ENCODE measurements around the gene GTPBP4. TPM values are rescaled to one million over a fixed set of nuclear protein-coding genes. Genes with fewer than 3 reads are reported as not detected.

Gene GTPBP4
- total RNA-seq (2014; rRNA removed; shearing (Covaris generic); ENCODE audit: low replicate concordance) = 41.2 and 45.3 TPM in 2 replicates

- H2AFZ ChIP-seq (ENCODE audit: low read length) = peak within 1 kb of the TSS; percentile 66
- H3K4me3 ChIP-seq (ENCODE audit: low read length) = peak within 1 kb of the TSS; percentile 96
Observed at GRCh38 chr10:987870-988666, at the start of gene GTPBP4. Gene GTPBP4 (plus strand): TSS chr10:988434. CDS start chr10:988480, 46 bp downstream.

GRCh38 chr10:938941-939678 is 49.1 kb upstream of the GTPBP4 start:
- H3K9ac ChIP-seq (ENCODE audit: low read length) = no peak overlapping the region
- H3K27ac ChIP-seq (ENCODE audit: low read length) = no peak overlapping the region
- H2AFZ ChIP-seq (ENCODE audit: low read length) = no peak overlapping the region
- H3K9me2 ChIP-seq (replicated peaks; ENCODE audit: insufficient read depth, low read length) = no peaks in the 10 kb centered on the region
- H3K4me3 ChIP-seq (ENCODE audit: low read length) = no peak overlapping the region
- no peaks in the 10 kb centered on the region for H4K20me1 ChIP-seq (ENCODE audit: insufficient read depth, low read depth, low read length)
- H3K4me2 ChIP-seq (ENCODE audit: low read depth, low read length, poor library complexity, severe bottlenecking) = no peak overlapping the region
- no peaks in the 10 kb centered on the region for H3K79me2 ChIP-seq (ENCODE audit: low read length)
- DNase-seq = peak; percentile 40
- no peaks in the 10 kb centered on the region for H3K27me3 ChIP-seq (ENCODE audit: low read length)
- H3K9me3 ChIP-seq (ENCODE audit: low read length) = no peaks in the 10 kb centered on the region
- no peaks in the 10 kb centered on the region for H3K36me3 ChIP-seq (ENCODE audit: insufficient read depth, low read length)
- H3K4me1 ChIP-seq (ENCODE audit: low read length) = peaks cover 33% of the 10 kb centered on the region

More at GRCh38 chr10:987870-988666, at the start of gene GTPBP4:
- Histone ChIP-seq H4K20me1 (ENCODE audit: insufficient read depth, low read depth, low read length) (peaks cover 32% of the 10 kb centered on the region), H3K9me2 (replicated peaks; ENCODE audit: insufficient read depth, low read length) (no peaks in the 10 kb centered on the region), H3K27ac (ENCODE audit: low read length) (peak within 1 kb of the TSS; percentile 63), H3K79me2 (ENCODE audit: low read length) (peaks cover 47% of the 10 kb centered on the region), H3K9me3 (ENCODE audit: low read length) (no peaks in the 10 kb centered on the region), H3K4me1 (ENCODE audit: low read length) (peaks cover 24% of the 10 kb centered on the region), H3K9ac (ENCODE audit: low read length) (peak within 1 kb of the TSS; percentile 93), H3K4me2 (ENCODE audit: low read depth, low read length, poor library complexity, severe bottlenecking) (peak within 1 kb of the TSS; percentile 82), H3K27me3 (ENCODE audit: low read length) (no peaks in the 10 kb centered on the region), H3K36me3 (ENCODE audit: insufficient read depth, low read length) (peaks cover 21% of the 10 kb centered on the region)
- peak; percentile 99 for DNase-seq

- H3K27me3 ChIP-seq (ENCODE audit: low read length) = no peaks in the 10 kb centered on the region
- peak overlapping the region; percentile 25 for H2AFZ ChIP-seq (ENCODE audit: low read length)
- no peaks in the 10 kb centered on the region for H3K36me3 ChIP-seq (ENCODE audit: insufficient read depth, low read length)
- no peaks in the 10 kb centered on the region for H3K79me2 ChIP-seq (ENCODE audit: low read length)
- peaks cover 18% of the 10 kb centered on the region for H3K4me1 ChIP-seq (ENCODE audit: low read length)
- peak overlapping the region; percentile 32 for H3K4me2 ChIP-seq (ENCODE audit: low read depth, low read length, poor library complexity, severe bottlenecking)
- peak overlapping the region; percentile 28; the same call in 1 of the 2 replicates for H3K9ac ChIP-seq (ENCODE audit: low read length)
- no peaks in the 10 kb centered on the region for H3K9me3 ChIP-seq (ENCODE audit: low read length)
- no peak overlapping the region for H3K27ac ChIP-seq (ENCODE audit: low read length)
- no peaks in the 10 kb centered on the region for H3K9me2 ChIP-seq (replicated peaks; ENCODE audit: insufficient read depth, low read length)
- no peak overlapping the region for H3K4me3 ChIP-seq (ENCODE audit: low read length)
- no peaks in the 10 kb centered on the region for H4K20me1 ChIP-seq (ENCODE audit: insufficient read depth, low read depth, low read length)
- DNase-seq = no peak
Observed at GRCh38 chr10:943334-944033, 44.8 kb upstream of the GTPBP4 start.

- Histone ChIP-seq H2AFZ (ENCODE audit: low read length) (peak overlapping the region; percentile 25; the same call in 1 of the 2 replicates), H3K4me1 (ENCODE audit: low read length) (peaks cover 18% of the 10 kb centered on the region), H3K27me3 (ENCODE audit: low read length) (no peaks in the 10 kb centered on the region), H3K4me3 (ENCODE audit: low read length) (0 out of 2 replicates have a peak overlapping the region, but pooled peaks have one; percentile 6), H3K36me3 (ENCODE audit: insufficient read depth, low read length) (no peaks in the 10 kb centered on the region), H3K4me2 (ENCODE audit: low read depth, low read length, poor library complexity, severe bottlenecking) (peak overlapping the region; percentile 32), H3K9me3 (ENCODE audit: low read length) (no peaks in the 10 kb centered on the region), H3K27ac (ENCODE audit: low read length) (no peak overlapping the region), H3K9ac (ENCODE audit: low read length) (peak overlapping the region; percentile 9), H3K79me2 (ENCODE audit: low read length) (no peaks in the 10 kb centered on the region), H3K9me2 (replicated peaks; ENCODE audit: insufficient read depth, low read length) (no peaks in the 10 kb centered on the region), H4K20me1 (ENCODE audit: insufficient read depth, low read depth, low read length) (no peaks in the 10 kb centered on the region)
- no peak for DNase-seq
Observed at GRCh38 chr10:944034-944831, 44.0 kb upstream of the GTPBP4 start.

GRCh38 chr10:945778-946177 is 42.5 kb upstream of the GTPBP4 start:
- Histone ChIP-seq H3K36me3 (ENCODE audit: insufficient read depth, low read length) (no peaks in the 10 kb centered on the region), H3K4me3 (ENCODE audit: low read length) (no peak overlapping the region), H3K4me2 (ENCODE audit: low read depth, low read length, poor library complexity, severe bottlenecking) (no peak overlapping the region), H3K79me2 (ENCODE audit: low read length) (no peaks in the 10 kb centered on the region), H4K20me1 (ENCODE audit: insufficient read depth, low read depth, low read length) (no peaks in the 10 kb centered on the region), H3K9me2 (replicated peaks; ENCODE audit: insufficient read depth, low read length) (no peaks in the 10 kb centered on the region), H3K27ac (ENCODE audit: low read length) (no peak overlapping the region), H3K27me3 (ENCODE audit: low read length) (no peaks in the 10 kb centered on the region), H3K4me1 (ENCODE audit: low read length) (peaks cover 22% of the 10 kb centered on the region), H3K9me3 (ENCODE audit: low read length) (no peaks in the 10 kb centered on the region), H3K9ac (ENCODE audit: low read length) (no peak overlapping the region), H2AFZ (ENCODE audit: low read length) (no peak overlapping the region)
- peak; percentile 35 for DNase-seq

GRCh38 chr10:947051-947450 is 41.2 kb upstream of the GTPBP4 start:
- Histone ChIP-seq H3K9me3 (ENCODE audit: low read length) (no peaks in the 10 kb centered on the region), H2AFZ (ENCODE audit: low read length) (no peak overlapping the region), H3K36me3 (ENCODE audit: insufficient read depth, low read length) (no peaks in the 10 kb centered on the region), H4K20me1 (ENCODE audit: insufficient read depth, low read depth, low read length) (no peaks in the 10 kb centered on the region), H3K4me2 (ENCODE audit: low read depth, low read length, poor library complexity, severe bottlenecking) (no peak overlapping the region), H3K27ac (ENCODE audit: low read length) (no peak overlapping the region), H3K9me2 (replicated peaks; ENCODE audit: insufficient read depth, low read length) (no peaks in the 10 kb centered on the region), H3K9ac (ENCODE audit: low read length) (no peak overlapping the region), H3K4me1 (ENCODE audit: low read length) (peaks cover 22% of the 10 kb centered on the region), H3K27me3 (ENCODE audit: low read length) (no peaks in the 10 kb centered on the region), H3K4me3 (ENCODE audit: low read length) (no peak overlapping the region), H3K79me2 (ENCODE audit: low read length) (no peaks in the 10 kb centered on the region)
- DNase-seq = no peak

- Histone ChIP-seq H3K9me2 (replicated peaks; ENCODE audit: insufficient read depth, low read length) (no peaks in the 10 kb centered on the region), H3K4me2 (ENCODE audit: low read depth, low read length, poor library complexity, severe bottlenecking) (no peak overlapping the region), H4K20me1 (ENCODE audit: insufficient read depth, low read depth, low read length) (no peaks in the 10 kb centered on the region), H3K27ac (ENCODE audit: low read length) (no peak overlapping the region), H3K79me2 (ENCODE audit: low read length) (no peaks in the 10 kb centered on the region), H3K9ac (ENCODE audit: low read length) (no peak overlapping the region), H3K9me3 (ENCODE audit: low read length) (no peaks in the 10 kb centered on the region), H3K36me3 (ENCODE audit: insufficient read depth, low read length) (no peaks in the 10 kb centered on the region), H3K27me3 (ENCODE audit: low read length) (no peaks in the 10 kb centered on the region), H2AFZ (ENCODE audit: low read length) (no peak overlapping the region), H3K4me3 (ENCODE audit: low read length) (no peak overlapping the region), H3K4me1 (ENCODE audit: low read length) (peaks cover 22% of the 10 kb centered on the region)
- DNase-seq = no peak
Observed at GRCh38 chr10:947881-948280, 40.4 kb upstream of the GTPBP4 start.
